ENCODE measurements around the gene CENPP.

The CENPP gene

GRCh38 chr9:92467511-92467910 lies 141.8 kb downstream of the CENPP start:
- in situ Hi-C loops (cut with HindIII; ENCODE audit: low sequenced_read_pairs) = no loop called here

- in situ Hi-C loops (cut with HindIII; ENCODE audit: low sequenced_read_pairs) = no loop called here
These were observed 142.5 kb downstream of the CENPP start for GRCh38 chr9:92468206-92468605.

DNA sequence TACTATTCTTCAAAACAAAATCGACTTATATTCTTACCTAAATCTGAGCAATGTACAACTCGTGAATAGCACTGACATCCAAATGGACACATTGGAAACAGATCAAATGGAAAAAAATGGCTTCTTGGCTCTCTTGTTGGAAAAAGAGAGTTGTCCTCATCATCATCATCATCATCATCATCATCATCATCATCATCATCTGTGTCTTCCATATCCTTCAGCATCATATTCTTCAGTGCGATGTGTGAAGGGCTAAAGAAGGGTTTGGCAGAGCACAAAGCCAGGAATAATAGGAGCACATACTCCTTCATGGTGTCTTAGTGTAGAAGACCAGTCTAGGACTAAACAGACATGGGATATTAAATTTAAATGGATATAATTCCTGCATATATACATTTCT lies 148.8 kb downstream of the CENPP start:
- in situ Hi-C loops (cut with HindIII; ENCODE audit: low sequenced_read_pairs) = no loop called here

DNA sequence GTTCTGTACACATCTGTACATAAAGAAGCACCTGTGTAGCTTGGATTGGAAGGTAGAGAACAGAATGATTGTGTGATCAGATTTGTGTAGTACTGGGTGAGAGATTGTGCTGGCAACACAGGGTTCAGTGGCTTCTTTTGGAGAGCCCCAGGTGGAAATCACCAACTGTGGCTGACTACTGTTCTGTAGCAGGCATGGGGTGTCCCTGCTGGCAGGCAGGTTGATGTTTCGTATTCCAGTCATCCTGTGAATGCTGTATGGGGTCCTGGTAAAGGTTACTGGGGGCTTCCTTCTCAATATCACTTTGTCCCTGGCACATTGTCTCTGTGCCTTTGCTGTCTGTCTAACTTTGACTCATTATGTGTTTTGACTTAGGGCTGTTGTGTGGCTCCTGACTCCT lies 151.2 kb downstream of the CENPP start:
- in situ Hi-C loops (cut with HindIII; ENCODE audit: low sequenced_read_pairs) = loop anchor here (25.0 kb wide), 1 partner anchor 90 kb away; no protein-coding TSS in a partner anchor

DNA sequence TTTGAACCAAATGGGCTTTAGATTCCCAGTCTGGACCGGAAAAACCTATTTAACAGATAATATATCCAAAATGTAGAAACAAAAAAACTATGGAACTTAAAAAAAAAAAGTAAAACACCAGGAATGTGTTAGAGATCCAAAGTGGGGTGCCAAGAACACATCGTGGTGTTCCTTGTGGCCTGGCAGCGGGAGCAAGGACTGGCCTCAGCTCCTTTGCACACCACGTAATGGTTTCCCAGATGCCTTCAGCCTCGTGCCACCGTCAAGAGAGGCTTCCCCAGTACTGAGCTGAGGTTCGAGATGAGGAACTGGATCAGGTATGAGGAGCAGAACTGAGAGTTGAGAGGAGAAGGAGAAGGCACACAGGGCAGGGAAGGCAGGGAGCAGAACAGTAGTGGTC lies 153.0 kb downstream of the CENPP start:
- in situ Hi-C loops (cut with HindIII; ENCODE audit: low sequenced_read_pairs) = loop anchor here (25.0 kb wide), 1 partner anchor 91 kb away; no protein-coding TSS in a partner anchor

DNA sequence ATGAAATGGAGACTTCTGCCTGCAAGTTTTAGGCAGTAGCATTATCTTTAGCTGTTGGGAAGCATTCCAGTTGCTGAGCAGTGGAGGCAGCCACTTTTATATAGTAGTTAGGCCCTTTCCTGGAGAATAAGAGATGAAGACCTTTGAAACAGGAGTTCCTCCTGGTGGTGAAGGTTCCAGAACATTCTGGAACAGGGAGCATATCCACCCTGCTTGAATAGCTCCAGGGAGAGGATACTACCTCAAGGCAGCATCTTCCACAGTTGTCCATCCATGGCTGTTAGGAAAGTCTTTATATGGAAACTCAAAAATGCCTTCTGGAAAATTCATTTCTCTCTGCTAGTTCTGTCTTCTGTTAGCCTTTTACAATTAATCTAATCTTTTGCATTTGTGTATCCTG lies 153.6 kb downstream of the CENPP start:
- in situ Hi-C loops (cut with HindIII; ENCODE audit: low sequenced_read_pairs) = loop anchor here (25.0 kb wide), 1 partner anchor 92 kb away; no protein-coding TSS in a partner anchor

DNA sequence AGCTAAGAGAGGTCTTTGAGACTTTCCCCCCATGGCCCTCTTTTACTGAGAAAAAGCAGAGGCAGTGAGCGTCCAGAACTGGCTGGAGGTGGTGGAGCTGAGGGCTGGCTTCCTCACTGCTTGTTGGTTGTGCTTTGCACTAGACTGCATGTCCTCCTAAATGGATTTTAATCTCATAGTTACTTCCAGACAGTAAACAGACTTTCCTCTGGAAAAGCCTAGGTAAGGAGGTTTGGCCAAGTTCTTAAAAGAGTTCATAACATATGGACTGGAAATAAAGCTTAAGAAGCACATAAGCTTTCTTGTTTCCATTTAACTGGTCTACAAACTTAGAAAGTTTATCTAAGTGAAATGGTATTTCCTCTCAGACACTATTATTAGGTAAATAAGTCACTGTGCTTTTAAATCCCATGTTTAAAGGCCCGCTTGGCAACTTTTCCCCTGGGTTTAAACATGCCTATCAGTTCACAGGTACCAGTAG lies 154.6 kb downstream of the CENPP start:
- in situ Hi-C loops (cut with HindIII; ENCODE audit: low sequenced_read_pairs) = loop anchor here (25.0 kb wide), 1 partner anchor 93 kb away; no protein-coding TSS in a partner anchor

DNA sequence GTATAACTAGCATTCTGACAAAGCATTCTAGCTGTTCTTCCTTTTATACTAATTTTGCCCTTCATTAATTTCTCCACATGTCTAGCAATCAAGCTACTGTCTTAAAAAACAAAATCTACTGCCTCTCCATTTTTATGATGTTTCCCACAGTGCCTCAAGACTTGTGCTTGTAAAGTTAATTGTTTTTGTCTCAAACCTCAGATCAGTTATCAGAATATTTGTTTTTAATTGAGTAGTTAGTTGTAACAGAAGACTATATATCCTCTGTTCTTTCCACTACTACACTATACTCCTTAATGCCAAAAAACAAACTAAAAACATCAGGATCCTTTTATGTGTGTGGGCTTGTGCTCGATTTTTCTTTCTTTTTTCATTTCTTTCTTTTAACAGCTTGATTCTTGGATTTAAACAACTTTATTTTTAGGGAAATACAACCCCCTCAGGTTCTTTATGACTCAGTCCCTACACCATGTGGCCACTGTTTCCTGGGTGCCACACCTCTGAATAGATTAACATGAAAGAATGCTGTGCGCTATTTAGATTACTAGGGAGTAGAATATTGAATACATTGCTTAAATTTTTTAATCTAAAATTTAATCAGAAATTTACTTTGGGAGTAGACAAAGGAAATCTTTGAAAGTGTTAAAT lies 155.4 kb downstream of the CENPP start:
- in situ Hi-C loops (cut with HindIII; ENCODE audit: low sequenced_read_pairs) = loop anchor here (25.0 kb wide), 1 partner anchor 94 kb away; no protein-coding TSS in a partner anchor

GRCh38 chr9:92482329-92482728 lies 156.6 kb downstream of the CENPP start, which contains the start of gene ASPN:
Gene ASPN, minus strand, starts transcription at chr9:92482506.
- in situ Hi-C loops (cut with HindIII; ENCODE audit: low sequenced_read_pairs) = loop anchor here (25.0 kb wide), 1 partner anchor 95 kb away; no protein-coding TSS in a partner anchor

DNA sequence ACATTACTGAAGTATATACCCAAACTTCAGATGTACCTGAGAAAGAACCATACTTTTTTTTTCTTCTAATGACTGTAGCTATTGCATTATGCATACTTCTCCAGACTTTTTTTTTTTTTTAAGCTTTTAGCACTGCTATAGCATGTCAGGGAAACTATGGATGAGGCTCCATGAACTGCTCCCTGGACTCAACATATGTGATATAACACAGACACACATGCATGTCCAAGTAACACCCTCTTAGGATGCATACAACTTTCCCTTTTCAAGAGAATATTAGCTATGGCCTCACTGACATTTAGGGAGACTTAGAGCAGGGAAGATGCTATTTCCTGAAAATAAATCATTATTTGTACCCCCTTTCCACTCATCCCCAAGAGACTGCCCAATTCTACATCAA lies 157.1 kb downstream of the CENPP start:
- in situ Hi-C loops (cut with HindIII; ENCODE audit: low sequenced_read_pairs) = loop anchor here (25.0 kb wide), 1 partner anchor 96 kb away; no protein-coding TSS in a partner anchor

DNA sequence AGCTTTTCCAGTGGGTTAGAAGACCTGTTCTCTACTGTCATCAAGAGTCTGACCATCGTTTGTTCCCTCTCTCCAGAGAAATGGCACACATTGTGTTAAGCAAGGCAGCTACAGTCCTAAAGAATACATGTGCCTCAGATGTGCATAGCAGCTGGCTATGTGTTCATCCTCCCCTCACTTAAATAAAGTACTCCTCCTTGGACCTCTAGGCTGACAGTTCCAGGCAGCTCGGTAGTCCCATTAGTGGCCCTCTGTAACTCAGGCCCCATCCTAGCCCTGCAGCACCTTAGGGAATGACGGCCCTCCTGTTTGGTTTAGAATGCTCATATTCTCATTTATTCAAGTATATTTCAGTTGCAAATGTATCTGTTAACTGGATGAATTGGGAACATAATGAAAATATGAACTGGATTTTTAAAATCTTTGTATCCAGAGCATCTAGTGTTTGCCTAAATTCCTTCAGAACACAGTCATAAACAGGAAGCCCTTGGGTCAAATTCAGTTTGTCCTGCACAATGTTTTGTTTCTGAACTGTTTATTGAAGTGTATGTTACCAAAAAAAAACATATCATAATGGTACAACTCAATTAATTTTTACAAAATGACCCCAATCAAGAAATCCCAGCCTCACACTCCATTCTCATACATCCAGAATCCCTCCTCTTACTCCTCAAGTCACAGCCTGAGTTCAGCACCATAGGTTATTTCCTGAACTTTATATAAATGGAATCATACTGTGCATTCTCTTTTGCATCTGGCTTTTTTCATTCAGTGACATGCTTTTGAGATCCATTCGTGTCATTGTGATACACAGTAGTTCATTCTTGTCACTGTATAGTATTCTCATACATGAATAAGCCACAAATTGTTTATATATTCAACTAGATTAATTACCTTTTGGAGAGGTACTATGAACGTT lies 158.1 kb downstream of the CENPP start:
- in situ Hi-C loops (cut with HindIII; ENCODE audit: low sequenced_read_pairs) = loop anchor here (25.0 kb wide), 1 partner anchor 97 kb away; no protein-coding TSS in a partner anchor

DNA sequence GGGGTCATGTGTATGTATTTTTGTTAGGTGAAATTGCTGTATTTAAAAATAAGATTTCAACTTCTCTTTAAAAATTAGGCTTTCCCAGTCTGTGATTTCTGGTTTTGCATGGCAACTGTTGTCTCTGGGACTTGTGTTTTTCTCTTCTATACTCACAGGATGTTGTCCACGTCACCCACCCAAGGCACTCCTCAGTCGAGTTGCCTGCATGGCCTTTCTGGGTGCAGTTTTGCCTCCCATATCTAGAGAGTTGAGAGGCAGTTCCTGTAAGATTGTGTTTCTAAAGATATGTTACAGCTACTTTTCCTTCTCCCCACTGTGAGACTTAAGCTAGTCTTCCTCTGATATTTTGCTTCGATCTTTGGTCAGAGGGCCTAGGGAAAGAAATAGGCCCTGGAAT lies 158.8 kb downstream of the CENPP start:
- in situ Hi-C loops (cut with HindIII; ENCODE audit: low sequenced_read_pairs) = loop anchor here (25.0 kb wide), 1 partner anchor 97 kb away; no protein-coding TSS in a partner anchor

DNA sequence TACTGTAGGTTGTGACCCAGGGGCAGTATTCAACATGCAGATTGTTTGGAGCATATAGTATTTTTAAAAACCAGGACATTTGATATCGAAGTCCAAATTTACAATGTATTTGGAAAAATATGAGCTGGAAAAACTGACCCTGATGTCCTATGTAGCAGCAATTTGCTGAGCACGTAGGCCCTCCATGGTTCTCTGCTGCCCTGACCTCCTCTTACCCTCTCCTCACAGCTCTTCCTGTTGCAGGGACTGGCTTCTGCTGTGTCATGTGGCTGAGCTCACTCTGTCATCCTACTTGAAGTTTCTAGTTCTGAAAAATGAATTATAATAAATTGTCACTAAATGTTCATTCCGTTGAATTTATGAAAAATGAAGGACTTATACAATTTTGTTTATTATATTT lies 160.6 kb downstream of the CENPP start:
- in situ Hi-C loops (cut with HindIII; ENCODE audit: low sequenced_read_pairs) = loop anchor here (5.0 to 25.0 kb wide), 2 partner anchors 59 to 99 kb away; no protein-coding TSS in a partner anchor

- in situ Hi-C loops (cut with HindIII; ENCODE audit: low sequenced_read_pairs) = loop anchor here (5.0 to 25.0 kb wide), 2 partner anchors 62 to 102 kb away; no protein-coding TSS in a partner anchor
These were observed 163.2 kb downstream of the CENPP start for GRCh38 chr9:92488681-92489550.

- in situ Hi-C loops (cut with HindIII; ENCODE audit: low sequenced_read_pairs) = loop anchor here (25.0 kb wide), 1 partner anchor 106 kb away; no protein-coding TSS in a partner anchor
These were observed 167.1 kb downstream of the CENPP start for GRCh38 chr9:92492781-92493401.

DNA sequence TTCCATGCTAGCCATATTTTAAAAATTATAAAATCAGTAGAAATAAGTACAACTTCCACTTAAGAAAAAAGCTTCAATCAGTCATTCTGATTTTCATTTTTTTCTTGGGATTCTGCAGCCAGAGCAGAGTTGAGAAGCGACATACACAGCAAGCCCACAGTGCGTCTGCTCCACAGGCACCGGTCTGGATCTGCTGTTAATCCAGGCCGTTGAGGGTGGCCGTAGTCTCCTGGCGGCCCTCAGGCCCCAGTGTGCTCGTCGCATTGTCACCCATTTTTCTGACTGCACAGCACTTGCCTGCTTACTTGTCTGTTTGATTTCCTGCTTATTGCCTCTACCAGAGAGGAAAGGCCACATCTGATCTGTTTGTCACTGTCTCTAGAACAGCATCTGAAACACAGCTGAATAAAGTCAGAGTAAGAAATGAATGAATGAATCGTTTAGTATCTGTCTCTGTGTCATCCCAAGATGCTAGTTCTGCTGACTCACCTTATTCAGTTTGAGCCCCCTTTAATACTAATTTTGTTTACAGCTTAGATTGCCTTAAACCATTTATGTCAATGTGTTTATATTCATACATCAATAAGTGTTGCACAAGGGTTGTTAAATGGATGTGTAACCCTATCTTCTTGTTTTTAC lies 168.1 kb downstream of the CENPP start:
- in situ Hi-C loops (cut with HindIII; ENCODE audit: low sequenced_read_pairs) = loop anchor here (25.0 kb wide), 1 partner anchor 107 kb away; no protein-coding TSS in a partner anchor

DNA sequence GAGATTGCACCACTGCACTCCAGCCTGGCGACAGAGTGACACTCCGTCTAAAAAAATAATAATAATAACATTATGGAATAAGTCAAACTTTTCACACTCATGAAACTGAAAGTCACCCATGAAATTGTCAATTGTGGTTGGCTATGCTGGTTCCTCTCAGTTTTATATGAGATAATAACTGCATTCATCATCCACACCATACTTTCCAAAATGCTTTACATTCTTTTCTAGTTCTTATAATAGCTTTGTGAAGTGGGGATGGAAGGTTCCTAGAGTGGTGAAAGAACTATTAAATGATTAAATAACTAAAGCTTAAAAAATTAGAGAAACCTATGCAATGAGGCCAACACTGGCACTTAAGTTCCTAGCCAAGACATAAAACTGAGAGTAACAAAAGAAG lies 169.1 kb downstream of the CENPP start:
- in situ Hi-C loops (cut with HindIII; ENCODE audit: low sequenced_read_pairs) = loop anchor here (25.0 kb wide), 1 partner anchor 108 kb away; no protein-coding TSS in a partner anchor

GRCh38 chr9:92496396-92497176 lies 170.8 kb downstream of the CENPP start:
- in situ Hi-C loops (cut with HindIII; ENCODE audit: low sequenced_read_pairs) = loop anchor here (25.0 kb wide), 1 partner anchor 109 kb away; no protein-coding TSS in a partner anchor

All from endothelial cell of hepatic sinusoid (primary cell).